ENCODE results near the gene GALNT2.

Gene GALNT2

DNA sequence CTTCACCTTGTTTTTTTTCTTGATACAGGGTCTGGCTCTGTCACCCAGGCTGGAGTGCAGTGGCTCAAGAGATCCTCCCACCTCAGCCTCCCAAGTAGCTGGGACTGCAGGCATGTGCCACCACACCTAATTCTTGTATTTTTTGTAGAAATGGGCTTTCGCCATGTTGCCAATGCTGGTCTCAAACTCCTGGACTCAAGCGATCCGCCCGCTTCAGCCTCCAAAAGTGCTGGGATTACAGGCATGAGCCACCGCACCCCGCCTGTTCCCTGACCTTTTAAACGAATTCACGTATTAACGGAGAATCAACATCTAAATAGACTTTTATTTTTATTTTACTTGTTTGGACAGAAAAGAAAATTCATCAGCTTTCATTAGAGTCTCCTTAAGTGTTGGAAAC, 254.3 kb downstream of the GALNT2 start:
- no peak overlapping the region for H3K27ac ChIP-seq (ENCODE audit: low read depth in 2 of 2, low read length in 2 of 2)

DNA sequence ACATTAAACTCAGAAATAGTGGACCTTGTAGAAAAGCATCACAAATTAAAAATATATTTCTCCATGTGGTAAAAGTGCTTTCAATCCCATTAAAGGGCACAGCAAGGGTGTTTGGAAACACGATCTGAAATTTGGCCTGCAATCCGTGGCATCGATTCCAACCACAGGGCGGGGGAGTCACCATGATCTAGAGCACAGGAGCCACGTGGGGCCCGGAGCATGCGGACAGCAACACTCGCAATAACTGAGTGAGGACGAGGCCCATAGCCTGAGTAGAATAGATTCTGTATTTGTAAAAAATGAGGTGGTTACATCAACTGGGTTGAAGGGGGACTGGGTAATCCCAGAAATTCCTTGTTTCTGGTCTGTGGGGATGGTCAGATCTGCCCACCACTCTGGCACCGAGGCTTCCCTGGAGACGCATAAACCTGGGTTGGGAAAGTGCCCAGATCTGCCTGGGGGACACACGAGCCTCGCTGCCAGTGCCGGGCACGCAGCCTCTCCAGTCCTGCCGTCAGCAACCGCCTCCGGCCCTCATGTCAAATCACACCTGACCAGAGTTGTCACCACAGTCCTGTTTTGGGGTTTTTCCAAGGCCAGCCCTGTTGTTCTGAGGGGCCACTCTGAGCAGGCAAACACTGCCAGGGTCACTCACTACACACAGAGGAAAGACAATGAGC, 254.8 kb downstream of the GALNT2 start:
- H3K9ac ChIP-seq (ENCODE audit: low read depth in 1 of 2, low read length in 2 of 2), result no peak overlapping the region
- H3K27ac ChIP-seq (ENCODE audit: low read depth in 2 of 2, low read length in 2 of 2), result no peak overlapping the region
- no peak overlapping the region for H3K4me3 ChIP-seq (ENCODE audit: low read length in 2 of 2)
- H3K9me3 ChIP-seq (ENCODE audit: control insufficient read depth in 2 of 2, low read length in 2 of 2), result no peaks in the 10 kb centered on the region
- H3K36me3 ChIP-seq (ENCODE audit: control insufficient read depth in 2 of 2, insufficient read depth in 2 of 2, low read length in 2 of 2), result no peaks in the 10 kb centered on the region
- peaks cover 0 to under 1% of the 10 kb centered on the region in 2 donors for H3K27me3 ChIP-seq (ENCODE audit: control insufficient read depth in 2 of 2, insufficient read depth in 2 of 2, low read length in 2 of 2)
- peaks cover 0 to 2% of the 10 kb centered on the region in 2 donors for H3K4me1 ChIP-seq (ENCODE audit: control insufficient read depth in 2 of 2, insufficient read depth in 2 of 2, low read length in 2 of 2)

More for the DNA sequence above, 254.3 kb downstream of the GALNT2 start:
- Histone ChIP-seq H3K4me3 (ENCODE audit: low read length in 2 of 2) (no peak overlapping the region), H3K9me3 (ENCODE audit: control insufficient read depth in 2 of 2, low read length in 2 of 2) (no peaks in the 10 kb centered on the region), H3K4me1 (ENCODE audit: control insufficient read depth in 2 of 2, insufficient read depth in 2 of 2, low read length in 2 of 2) (peaks cover 0 to 2% of the 10 kb centered on the region in 2 donors), H3K9ac (ENCODE audit: low read depth in 1 of 2, low read length in 2 of 2) (no peak overlapping the region), H3K36me3 (ENCODE audit: control insufficient read depth in 2 of 2, insufficient read depth in 2 of 2, low read length in 2 of 2) (no peaks in the 10 kb centered on the region), H3K27me3 (ENCODE audit: control insufficient read depth in 2 of 2, insufficient read depth in 2 of 2, low read length in 2 of 2) (peaks cover 0 to 2% of the 10 kb centered on the region in 2 donors)

DNA sequence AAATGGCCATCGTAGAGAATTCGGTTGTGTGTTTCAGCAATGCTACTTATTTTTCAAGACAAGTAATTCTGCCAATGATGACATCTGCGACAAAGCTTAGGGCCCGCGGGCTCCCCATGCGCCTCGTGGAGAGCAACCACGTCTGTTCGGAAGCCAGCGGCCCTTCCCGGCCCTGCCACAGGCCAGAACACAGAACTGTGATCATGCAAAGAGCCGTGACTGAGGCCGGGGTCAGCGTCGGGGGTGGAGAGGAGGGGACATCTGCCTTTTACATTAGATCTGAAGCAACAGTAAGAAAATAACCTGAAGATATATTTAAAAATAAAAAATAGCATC, 255.4 kb downstream of the GALNT2 start:
- H3K4me1 ChIP-seq (ENCODE audit: control insufficient read depth in 2 of 2, insufficient read depth in 2 of 2, low read length in 2 of 2), result peaks cover 0 to 2% of the 10 kb centered on the region in 2 donors
- H3K4me3 ChIP-seq (ENCODE audit: low read length in 2 of 2), result no peak overlapping the region
- H3K9ac ChIP-seq (ENCODE audit: low read depth in 1 of 2, low read length in 2 of 2), result no peak overlapping the region
- no peaks in the 10 kb centered on the region for H3K9me3 ChIP-seq (ENCODE audit: control insufficient read depth in 2 of 2, low read length in 2 of 2)
- H3K36me3 ChIP-seq (ENCODE audit: control insufficient read depth in 2 of 2, insufficient read depth in 2 of 2, low read length in 2 of 2), result no peaks in the 10 kb centered on the region
- H3K27ac ChIP-seq (ENCODE audit: low read depth in 2 of 2, low read length in 2 of 2), result no peak overlapping the region
- no peaks in the 10 kb centered on the region for H3K27me3 ChIP-seq (ENCODE audit: control insufficient read depth in 2 of 2, insufficient read depth in 2 of 2, low read length in 2 of 2)

DNA sequence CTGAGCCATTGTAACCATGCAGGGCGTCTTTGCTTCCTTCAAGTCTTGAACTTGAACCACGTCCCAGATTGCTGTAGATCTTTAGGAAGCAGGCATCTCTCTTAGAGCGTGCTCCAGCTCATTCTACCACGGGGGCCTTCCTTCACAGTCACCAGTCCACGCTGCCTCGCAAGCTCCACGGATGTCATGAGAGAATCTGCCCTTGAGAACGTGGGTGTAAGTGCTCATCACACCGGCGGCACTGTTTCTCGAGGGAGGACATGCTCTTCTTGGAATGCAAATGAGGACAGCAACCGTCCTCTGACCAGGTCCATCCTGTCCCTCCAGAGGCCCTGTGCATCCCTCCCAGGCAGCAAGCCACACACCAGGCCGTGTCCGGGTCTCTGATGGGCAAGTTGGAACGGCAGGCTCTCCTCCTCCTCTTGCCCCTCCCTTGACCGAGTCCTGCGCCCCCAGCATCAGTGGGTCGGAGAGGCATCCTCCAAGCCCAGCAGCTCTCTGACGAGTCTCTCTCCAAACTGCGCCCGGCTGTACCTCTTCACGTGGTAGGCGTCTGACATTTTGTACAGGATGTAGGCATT, 256.0 kb downstream of the GALNT2 start:
- Histone ChIP-seq H3K36me3 (ENCODE audit: control insufficient read depth in 2 of 2, insufficient read depth in 2 of 2, low read length in 2 of 2) (no peaks in the 10 kb centered on the region), H3K4me3 (ENCODE audit: low read length in 2 of 2) (no peak overlapping the region), H3K4me1 (ENCODE audit: control insufficient read depth in 2 of 2, insufficient read depth in 2 of 2, low read length in 2 of 2) (peaks cover 0 to under 1% of the 10 kb centered on the region in 2 donors), H3K9ac (ENCODE audit: low read depth in 1 of 2, low read length in 2 of 2) (no peak overlapping the region), H3K27me3 (ENCODE audit: control insufficient read depth in 2 of 2, insufficient read depth in 2 of 2, low read length in 2 of 2) (no peaks in the 10 kb centered on the region), H3K9me3 (ENCODE audit: control insufficient read depth in 2 of 2, low read length in 2 of 2) (no peaks in the 10 kb centered on the region), H3K27ac (ENCODE audit: low read depth in 2 of 2, low read length in 2 of 2) (no peak overlapping the region)

DNA sequence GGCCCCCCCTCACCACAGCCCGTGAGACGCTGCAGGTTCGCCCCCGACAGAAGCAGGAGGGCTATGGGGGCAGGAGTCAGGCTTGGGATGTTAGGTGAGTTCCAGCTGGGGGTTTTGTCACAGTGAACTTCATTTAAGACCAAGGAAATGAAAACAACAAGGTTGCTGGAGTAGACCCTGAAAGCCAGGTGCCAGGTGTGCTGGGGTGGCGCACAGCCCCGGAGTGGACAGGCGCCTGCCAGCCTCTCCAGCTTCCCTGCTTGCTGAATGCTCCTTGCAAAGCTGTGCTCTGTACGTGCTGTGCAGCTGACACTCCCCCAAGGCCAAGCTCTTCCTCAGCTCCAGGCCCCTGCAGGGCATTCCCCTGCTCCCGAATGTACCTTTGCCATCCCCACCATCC, 256.6 kb downstream of the GALNT2 start:
- Histone ChIP-seq H3K27me3 (ENCODE audit: control insufficient read depth in 2 of 2, insufficient read depth in 2 of 2, low read length in 2 of 2) (no peaks in the 10 kb centered on the region), H3K9me3 (ENCODE audit: control insufficient read depth in 2 of 2, low read length in 2 of 2) (no peaks in the 10 kb centered on the region), H3K9ac (ENCODE audit: low read depth in 1 of 2, low read length in 2 of 2) (no peak overlapping the region), H3K4me1 (ENCODE audit: control insufficient read depth in 2 of 2, insufficient read depth in 2 of 2, low read length in 2 of 2) (no peaks in the 10 kb centered on the region), H3K27ac (ENCODE audit: low read depth in 2 of 2, low read length in 2 of 2) (no peak overlapping the region), H3K4me3 (ENCODE audit: low read length in 2 of 2) (no peak overlapping the region), H3K36me3 (ENCODE audit: control insufficient read depth in 2 of 2, insufficient read depth in 2 of 2, low read length in 2 of 2) (no peaks in the 10 kb centered on the region)

DNA sequence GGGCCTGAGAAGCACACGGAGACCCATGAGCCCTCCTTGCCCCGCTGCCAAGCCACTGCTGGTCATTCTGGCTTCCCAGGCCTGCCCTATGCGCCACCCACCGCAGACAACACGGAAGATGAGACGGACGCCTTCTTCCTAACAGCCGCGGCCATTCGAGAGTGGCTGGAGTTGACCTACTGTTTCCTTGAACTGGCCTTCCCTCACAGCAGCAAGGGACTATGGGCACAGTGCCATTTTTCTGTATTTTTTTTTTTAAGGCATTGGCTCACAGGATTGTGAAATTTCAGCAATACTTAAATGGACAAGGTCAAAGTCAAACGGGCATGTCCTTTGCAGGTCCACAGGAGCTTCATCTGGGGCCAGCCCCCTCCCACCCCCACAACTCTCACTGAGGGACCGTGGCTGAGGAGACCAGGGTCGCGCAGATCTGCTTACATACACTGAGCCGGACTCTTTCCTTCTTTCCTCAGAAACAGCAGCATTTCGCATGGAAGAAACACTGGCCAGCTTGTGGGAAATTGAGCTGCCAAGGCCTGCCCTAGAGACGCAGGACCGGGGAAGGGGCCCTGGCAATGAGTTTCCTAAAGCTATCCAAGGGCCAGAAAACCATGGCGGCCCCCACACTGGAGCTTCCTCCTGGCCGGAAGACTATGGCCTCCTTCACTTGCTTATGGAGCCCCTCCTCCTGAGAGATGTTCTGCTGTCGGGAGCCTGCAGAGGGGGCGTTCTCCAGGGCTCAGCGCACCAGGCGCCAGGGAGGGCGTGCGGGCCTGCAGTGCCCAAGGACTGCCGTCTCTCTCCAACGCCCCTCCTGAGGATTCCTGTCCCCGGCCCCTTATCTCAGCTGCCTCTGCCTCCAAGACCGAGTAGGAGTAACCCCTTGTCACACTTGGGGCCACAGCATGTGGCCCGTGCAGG, 260.2 kb downstream of the GALNT2 start:
- no peak overlapping the region for H3K4me3 ChIP-seq (ENCODE audit: low read length in 2 of 2)
- no peak overlapping the region for H3K27ac ChIP-seq (ENCODE audit: low read depth in 2 of 2, low read length in 2 of 2)
- H3K4me1 ChIP-seq (ENCODE audit: control insufficient read depth in 2 of 2, insufficient read depth in 2 of 2, low read length in 2 of 2), result no peaks in the 10 kb centered on the region
- H3K9ac ChIP-seq (ENCODE audit: low read depth in 1 of 2, low read length in 2 of 2), result no peak overlapping the region
- H3K27me3 ChIP-seq (ENCODE audit: control insufficient read depth in 2 of 2, insufficient read depth in 2 of 2, low read length in 2 of 2), result no peaks in the 10 kb centered on the region
- H3K36me3 ChIP-seq (ENCODE audit: control insufficient read depth in 2 of 2, insufficient read depth in 2 of 2, low read length in 2 of 2), result no peaks in the 10 kb centered on the region
- H3K9me3 ChIP-seq (ENCODE audit: control insufficient read depth in 2 of 2, low read length in 2 of 2), result no peaks in the 10 kb centered on the region

DNA sequence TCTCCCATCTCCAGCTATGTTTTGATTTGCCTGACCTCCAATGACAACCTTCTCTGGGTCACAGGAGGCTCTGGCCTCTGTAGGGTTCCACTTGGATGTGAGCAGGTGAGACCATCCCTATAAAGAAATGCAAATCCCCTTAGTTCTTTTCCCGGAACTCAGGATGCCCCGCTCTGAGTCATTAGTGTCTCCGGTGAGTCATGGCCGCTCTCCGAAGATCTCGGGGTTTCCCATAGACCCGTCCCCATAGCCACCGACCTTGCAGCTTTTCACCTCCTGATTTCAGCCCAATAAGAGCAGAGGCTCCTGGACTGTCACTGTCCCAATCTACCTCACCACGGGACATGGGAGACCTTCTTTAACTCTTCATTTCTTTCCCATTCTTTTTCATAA, 260.9 kb downstream of the GALNT2 start:
- no peaks in the 10 kb centered on the region for H3K36me3 ChIP-seq (ENCODE audit: control insufficient read depth in 2 of 2, insufficient read depth in 2 of 2, low read length in 2 of 2)
- no peaks in the 10 kb centered on the region for H3K4me1 ChIP-seq (ENCODE audit: control insufficient read depth in 2 of 2, insufficient read depth in 2 of 2, low read length in 2 of 2)
- no peaks in the 10 kb centered on the region for H3K9me3 ChIP-seq (ENCODE audit: control insufficient read depth in 2 of 2, low read length in 2 of 2)
- no peak overlapping the region for H3K27ac ChIP-seq (ENCODE audit: low read depth in 2 of 2, low read length in 2 of 2)
- H3K4me3 ChIP-seq (ENCODE audit: low read length in 2 of 2), result no peak overlapping the region
- no peaks in the 10 kb centered on the region for H3K27me3 ChIP-seq (ENCODE audit: control insufficient read depth in 2 of 2, insufficient read depth in 2 of 2, low read length in 2 of 2)
- H3K9ac ChIP-seq (ENCODE audit: low read depth in 1 of 2, low read length in 2 of 2), result no peak overlapping the region

DNA sequence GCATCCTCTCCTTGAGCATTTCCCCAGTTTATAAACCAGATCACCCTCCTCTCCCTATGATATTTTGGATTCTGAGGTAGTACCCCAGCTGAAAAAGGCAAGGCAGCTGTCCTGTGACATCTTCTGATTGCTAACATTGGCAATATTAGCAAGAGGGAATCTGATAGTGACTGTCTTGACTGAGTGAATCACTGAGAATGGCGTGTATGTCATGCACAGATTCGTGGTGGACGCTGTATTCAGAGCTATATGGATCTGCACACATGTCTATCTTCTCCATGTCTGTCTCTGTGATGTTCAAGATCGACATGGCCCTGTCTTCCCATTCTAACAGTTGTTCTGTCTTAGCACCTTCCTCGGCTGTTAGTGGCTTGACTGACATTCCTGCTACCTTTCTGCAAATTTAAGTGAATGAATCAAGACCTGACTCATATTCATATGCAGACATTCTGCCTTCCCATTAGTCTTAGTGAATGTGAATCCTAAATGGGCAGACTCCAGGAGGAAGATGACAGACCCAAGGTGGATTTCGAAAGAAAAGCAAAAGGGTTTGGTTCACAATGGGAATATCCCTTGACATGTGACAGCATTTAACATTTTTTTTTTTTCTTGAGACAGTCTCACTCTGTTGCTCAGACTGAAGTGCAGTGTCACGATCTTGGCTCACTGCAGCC, 261.4 kb downstream of the GALNT2 start:
- no peak overlapping the region for H3K27ac ChIP-seq (ENCODE audit: low read depth in 2 of 2, low read length in 2 of 2)
- no peaks in the 10 kb centered on the region for H3K27me3 ChIP-seq (ENCODE audit: control insufficient read depth in 2 of 2, insufficient read depth in 2 of 2, low read length in 2 of 2)
- no peaks in the 10 kb centered on the region for H3K36me3 ChIP-seq (ENCODE audit: control insufficient read depth in 2 of 2, insufficient read depth in 2 of 2, low read length in 2 of 2)
- no peak overlapping the region for H3K9ac ChIP-seq (ENCODE audit: low read depth in 1 of 2, low read length in 2 of 2)
- H3K4me3 ChIP-seq (ENCODE audit: low read length in 2 of 2), result no peak overlapping the region
- no peaks in the 10 kb centered on the region for H3K9me3 ChIP-seq (ENCODE audit: control insufficient read depth in 2 of 2, low read length in 2 of 2)
- H3K4me1 ChIP-seq (ENCODE audit: control insufficient read depth in 2 of 2, insufficient read depth in 2 of 2, low read length in 2 of 2), result no peaks in the 10 kb centered on the region

DNA sequence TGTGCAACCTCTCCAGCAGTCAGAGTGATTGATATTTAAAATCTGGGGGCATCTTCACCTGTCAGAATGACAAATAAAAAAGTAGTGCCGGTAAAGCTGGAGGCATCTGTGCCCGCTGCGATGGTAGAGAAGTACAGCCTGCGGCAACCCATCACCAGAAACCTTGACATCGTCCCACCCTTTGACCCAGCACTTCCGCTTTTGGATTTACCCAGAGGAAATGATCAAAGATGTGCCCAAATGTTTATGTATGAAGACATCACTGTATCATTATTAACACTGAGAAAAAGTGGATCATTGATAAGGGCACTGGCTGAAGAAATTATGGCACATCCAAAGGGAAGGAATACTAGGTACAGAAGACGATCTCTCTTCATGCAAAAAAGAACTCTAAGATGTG, 263.1 kb downstream of the GALNT2 start:
- Histone ChIP-seq H3K27ac (ENCODE audit: low read depth in 2 of 2, low read length in 2 of 2) (no peak overlapping the region), H3K4me3 (ENCODE audit: low read length in 2 of 2) (no peak overlapping the region), H3K27me3 (ENCODE audit: control insufficient read depth in 2 of 2, insufficient read depth in 2 of 2, low read length in 2 of 2) (no peaks in the 10 kb centered on the region), H3K4me1 (ENCODE audit: control insufficient read depth in 2 of 2, insufficient read depth in 2 of 2, low read length in 2 of 2) (no peaks in the 10 kb centered on the region), H3K36me3 (ENCODE audit: control insufficient read depth in 2 of 2, insufficient read depth in 2 of 2, low read length in 2 of 2) (no peaks in the 10 kb centered on the region), H3K9ac (ENCODE audit: low read depth in 1 of 2, low read length in 2 of 2) (no peak overlapping the region), H3K9me3 (ENCODE audit: control insufficient read depth in 2 of 2, low read length in 2 of 2) (no peaks in the 10 kb centered on the region)
